ENCODE measurements around the gene WDR70.
"Not testable (repeated sequence)": the region's sequence is repeated elsewhere in the genome, so short reads cannot be mapped to it uniquely, and the experiment has no call there.

WDR70 gene

GRCh38 chr5:37640088-37640487 lies 261.0 kb downstream of the WDR70 start:
- no peak for DNase-seq (ENCODE audit: low read depth)

GRCh38 chr5:37641933-37642332 lies 262.8 kb downstream of the WDR70 start:
- DNase-seq (ENCODE audit: low read depth) = no peak

DNA sequence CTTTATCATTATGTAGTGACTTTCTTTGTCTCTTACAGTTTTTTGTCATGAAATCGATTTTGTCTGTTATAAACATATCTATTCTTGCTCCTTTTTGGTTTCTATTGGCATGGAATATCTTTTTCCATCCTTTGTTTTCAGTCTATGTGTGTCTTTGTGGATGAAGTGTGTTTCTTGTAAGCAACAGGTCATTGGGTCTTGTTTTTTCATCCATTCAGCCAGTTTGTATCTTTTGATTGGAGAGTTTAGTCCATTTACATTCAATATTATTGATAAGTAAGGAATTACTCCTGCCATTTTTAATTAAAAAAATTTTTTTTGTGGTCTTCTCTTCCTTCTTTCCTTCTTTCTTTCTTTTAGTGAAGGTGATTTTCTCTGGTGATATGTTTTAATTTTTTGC lies 266.6 kb downstream of the WDR70 start:
- DNase-seq (ENCODE audit: low read depth) = no peak

DNA sequence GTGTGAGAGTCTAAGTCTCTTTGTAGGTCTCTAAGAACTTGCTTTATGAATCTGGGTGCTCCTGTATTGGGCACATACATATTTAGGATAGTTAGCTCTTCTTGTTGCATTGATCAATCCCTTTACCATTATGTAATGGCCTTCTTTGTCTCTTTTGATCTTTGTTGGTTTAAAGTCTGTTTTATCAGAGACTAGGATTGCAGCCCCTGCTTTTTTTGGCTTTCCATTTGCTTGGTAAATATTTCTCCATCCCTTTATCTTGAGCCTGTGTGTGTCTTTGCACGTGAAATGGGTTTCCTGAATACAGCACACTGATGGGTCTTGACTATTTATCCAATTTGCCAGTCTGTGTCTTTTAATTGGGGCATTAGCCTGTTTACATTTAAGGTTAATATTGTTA lies 275.4 kb downstream of the WDR70 start:
- DNase-seq (ENCODE audit: low read depth) = not testable (repeated sequence)

DNA sequence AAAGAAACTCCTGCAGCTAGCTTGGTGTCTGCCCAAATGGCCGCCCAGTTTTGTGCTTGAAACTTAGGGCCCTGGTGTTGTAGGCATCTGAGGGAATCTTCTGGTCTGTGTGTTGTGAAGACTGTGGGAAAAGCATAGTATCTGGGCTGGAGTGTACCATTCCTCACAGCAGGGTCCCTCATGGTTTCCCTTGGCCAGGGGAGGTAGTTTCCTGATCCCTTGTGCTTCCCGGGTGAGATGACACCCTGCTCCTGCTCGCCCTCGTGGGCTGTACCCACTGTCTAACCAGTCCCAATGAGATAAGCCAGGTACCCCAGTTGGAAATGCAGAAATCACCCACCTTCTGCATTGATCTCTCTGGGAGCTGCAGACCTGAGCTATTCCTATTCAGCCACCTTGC lies 277.9 kb downstream of the WDR70 start:
- no peak for DNase-seq (ENCODE audit: low read depth)

- no peak for DNase-seq (ENCODE audit: low read depth)
Measured at GRCh38 chr5:37658440-37658839, 279.3 kb downstream of the WDR70 start.

- no peak for DNase-seq (ENCODE audit: low read depth)
Measured at GRCh38 chr5:37660319-37660718, 281.2 kb downstream of the WDR70 start.

- no peak for DNase-seq (ENCODE audit: low read depth)
Measured at GRCh38 chr5:37661227-37661920, 282.3 kb downstream of the WDR70 start.

DNA sequence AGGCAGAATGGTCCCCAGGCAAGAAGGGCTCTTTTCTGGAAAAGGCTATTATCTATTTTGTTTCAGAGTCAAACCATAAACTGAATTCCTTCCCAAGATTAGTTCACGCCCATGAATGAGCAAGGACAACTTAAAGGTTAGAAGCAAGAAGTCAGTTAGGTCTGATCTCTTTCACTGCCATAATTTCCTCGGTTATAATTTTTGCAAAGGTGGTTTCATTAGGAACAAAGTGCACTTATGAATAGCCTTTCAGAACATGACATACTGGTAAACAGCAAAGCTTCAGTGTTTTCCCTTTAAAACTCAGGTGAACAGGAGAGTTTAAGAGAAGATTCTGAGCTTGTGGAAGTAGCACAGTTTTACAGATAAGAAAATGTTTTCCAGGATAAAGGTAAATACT lies 282.8 kb downstream of the WDR70 start:
- DNase-seq (ENCODE audit: low read depth) = no peak

GRCh38 chr5:37662362-37662761 lies 283.2 kb downstream of the WDR70 start:
- DNase-seq (ENCODE audit: low read depth) = no peak

DNA sequence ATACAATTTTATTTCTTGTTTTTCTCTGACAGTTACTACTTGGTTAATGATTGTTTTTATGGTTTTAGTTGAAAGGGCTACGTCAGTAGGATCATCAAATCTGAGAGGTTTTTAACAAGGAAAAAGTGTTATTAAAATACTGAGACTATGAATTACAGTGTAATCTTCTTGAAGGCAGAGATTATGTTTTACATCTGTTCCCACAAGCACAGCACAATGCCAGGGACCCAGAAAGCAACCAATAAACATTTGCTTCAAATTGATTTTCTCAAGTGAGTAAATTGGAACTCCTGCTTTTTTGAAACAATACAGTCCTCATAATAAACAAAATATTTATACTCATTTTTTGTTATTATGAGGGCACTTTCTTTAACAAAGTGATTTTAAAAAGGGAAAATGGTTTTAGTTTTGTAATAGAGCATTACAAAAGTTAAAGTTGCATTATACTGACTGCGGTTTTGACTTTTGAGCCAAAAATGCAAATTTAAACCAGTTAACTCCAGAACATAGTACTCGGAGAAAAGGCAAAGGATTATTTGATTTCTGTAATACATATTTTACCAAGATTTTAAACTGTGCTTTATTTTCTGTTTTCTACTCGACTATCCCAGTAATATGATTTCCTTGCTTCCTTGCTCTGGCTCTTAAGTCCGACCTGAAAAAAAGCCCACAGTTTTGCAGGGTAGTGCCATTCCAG lies 283.8 kb downstream of the WDR70 start:
- no peak for DNase-seq (ENCODE audit: low read depth)

GRCh38 chr5:37663538-37663937 lies 284.4 kb downstream of the WDR70 start:
- no peak for DNase-seq (ENCODE audit: low read depth)

DNA sequence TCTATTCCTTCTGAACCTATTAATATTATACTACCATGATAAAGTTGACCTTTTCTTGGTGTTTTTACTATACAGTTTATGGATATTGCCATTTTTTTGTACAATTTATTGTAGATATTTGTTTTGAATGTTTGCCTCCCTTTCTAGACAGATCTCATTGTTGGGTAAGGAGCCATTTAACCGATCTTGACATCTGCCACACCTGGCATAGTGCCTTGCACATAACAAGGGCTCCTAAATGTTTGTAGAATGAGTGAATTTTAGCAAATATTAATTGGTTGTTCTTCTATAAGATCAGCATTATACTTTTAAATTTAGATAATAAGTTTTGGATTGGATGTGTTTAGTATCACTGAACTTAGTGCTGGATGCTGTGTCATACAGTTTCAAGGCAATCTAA lies 285.4 kb downstream of the WDR70 start:
- DNase-seq (ENCODE audit: low read depth) = no peak

DNA sequence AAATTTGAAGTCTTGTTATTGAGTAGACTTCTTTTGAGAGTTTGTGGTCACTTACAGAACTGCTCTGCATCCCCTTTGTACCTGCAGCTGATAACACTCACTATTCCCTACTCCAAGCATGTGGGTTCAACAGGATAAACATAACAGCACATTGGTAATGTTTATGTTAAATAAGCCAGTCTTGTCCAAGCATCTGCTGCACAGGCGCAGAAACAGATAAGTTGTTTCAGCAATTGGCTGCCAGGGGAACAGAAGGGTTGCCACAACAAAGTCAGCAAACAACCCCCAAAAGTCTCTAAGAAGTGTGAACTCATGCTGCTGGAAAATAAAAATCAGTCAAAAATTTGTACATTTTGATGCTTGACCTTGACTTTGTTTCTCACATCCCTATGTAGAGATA lies 286.2 kb downstream of the WDR70 start:
- DNase-seq (ENCODE audit: low read depth) = no peak

DNA sequence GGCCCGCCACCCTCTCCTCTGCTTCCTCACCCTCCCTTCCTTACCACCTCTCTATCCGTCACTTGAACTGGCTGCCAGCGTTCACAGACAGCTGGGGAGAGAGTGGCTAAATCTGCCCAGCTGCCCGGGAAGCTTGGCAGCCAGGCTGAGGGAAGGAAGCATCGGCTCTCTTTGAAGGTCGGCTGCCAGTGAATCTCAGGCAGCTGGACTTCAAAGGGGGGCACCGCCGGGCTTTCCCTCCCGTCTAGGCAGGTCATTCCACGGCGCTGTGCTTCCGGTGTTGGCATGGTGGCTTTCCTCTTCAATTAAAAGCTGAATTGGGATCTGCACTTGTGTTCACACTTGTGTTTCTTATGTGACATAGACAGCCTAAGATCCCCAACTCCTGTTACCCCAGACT lies 286.8 kb downstream of the WDR70 start:
- no peak for DNase-seq (ENCODE audit: low read depth)

DNA sequence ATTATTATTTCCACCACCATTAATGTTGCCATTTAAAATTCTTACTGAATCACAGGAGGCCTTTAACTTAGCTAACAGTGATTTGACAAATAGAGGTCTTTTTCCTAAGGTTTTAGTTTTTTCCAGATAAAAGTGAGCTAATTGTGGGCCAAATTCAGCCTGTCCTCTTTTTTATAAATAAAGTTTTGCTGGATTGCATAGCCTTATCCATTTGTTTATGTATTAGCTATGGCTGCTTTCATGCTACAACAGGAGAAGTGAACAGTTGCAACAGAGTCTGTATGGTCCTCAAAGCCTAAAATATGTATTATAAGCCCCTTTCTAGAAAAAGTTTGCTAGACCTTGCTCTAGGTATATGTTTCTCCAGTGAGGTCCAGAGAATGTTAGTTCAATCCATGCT lies 288.3 kb downstream of the WDR70 start:
- DNase-seq (ENCODE audit: low read depth) = no peak

- no peak for DNase-seq (ENCODE audit: low read depth)
Measured at GRCh38 chr5:37667846-37668245, 288.7 kb downstream of the WDR70 start.

DNA sequence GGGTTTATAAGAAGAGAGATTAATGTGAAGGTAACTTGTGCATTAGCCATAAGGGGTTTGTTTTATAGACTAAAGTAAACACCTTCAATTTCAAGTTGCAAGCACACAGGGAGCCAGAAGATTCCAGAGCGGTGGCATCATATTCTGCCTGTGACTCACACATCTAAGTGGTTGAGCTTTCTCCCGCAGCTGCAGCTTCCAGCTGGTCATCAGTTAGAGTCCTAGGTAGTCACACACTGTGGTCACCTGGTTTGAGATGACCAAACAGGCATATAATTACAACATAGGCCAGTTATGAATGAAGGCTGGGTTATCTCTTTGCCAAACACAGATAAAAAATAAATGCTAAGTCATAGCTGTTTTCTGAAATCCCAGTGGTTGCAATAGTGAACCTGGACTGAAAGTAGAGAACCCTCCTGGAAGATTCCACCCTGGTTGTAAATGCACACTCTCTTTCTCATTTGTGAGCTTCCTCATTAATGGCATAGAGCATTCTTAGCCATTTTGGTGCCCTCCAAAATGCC lies 289.5 kb downstream of the WDR70 start:
- no peak for DNase-seq (ENCODE audit: low read depth)

DNA sequence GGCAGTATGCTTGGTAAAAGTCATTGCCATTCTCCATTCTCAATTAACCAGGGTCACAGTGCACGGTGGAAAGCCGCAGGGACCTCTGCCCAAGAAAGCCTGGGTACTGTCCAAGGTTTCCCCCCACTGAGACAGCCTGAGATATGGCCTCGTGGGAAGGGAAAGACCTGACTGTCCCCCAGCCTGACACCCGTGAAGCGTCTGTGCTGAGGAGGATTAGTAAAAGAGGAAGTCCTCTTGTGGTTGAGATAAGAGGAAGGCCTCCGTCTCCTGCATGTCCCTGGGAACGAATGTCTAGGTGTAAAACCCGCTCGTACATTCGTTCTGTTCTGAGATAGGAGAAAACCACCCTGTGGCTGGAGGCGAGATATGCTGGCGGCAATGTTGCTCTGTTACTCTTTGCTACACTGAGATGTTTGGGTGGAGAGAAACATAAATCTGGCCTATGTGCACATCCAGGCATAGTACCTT lies 293.0 kb downstream of the WDR70 start:
- DNase-seq (ENCODE audit: low read depth) = not testable (repeated sequence)

GRCh38 chr5:37674361-37674760 lies 295.2 kb downstream of the WDR70 start:
- DNase-seq (ENCODE audit: low read depth) = not testable (repeated sequence)

DNA sequence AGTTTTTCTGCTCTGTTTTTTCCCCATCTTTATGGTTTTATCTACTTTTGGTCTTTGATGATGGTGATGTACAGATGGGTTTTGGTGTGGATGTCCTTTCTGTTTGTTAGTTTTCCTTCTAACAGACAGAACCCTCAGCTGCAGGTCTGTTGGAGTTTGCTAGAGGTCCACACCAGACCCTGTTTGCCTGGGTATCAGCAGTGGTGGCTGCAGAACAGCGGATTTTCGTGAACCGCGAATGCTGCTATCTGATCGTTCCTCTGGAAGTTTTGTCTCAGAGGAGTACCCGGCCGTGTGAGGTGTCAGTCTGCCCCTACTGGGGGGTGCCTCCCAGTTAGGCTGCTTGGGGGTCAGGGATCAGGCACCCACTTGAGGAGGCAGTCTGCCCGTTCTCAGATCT lies 300.2 kb downstream of the WDR70 start:
- not testable (repeated sequence) for DNase-seq (ENCODE audit: low read depth)

GRCh38 chr5:37679903-37680302 lies 300.8 kb downstream of the WDR70 start:
- DNase-seq (ENCODE audit: low read depth) = not testable (repeated sequence)

- DNase-seq (ENCODE audit: low read depth) = no peak
Measured at GRCh38 chr5:37683072-37683471, 304.0 kb downstream of the WDR70 start.

GRCh38 chr5:37685211-37685610 lies 306.1 kb downstream of the WDR70 start:
- no peak for DNase-seq (ENCODE audit: low read depth)
